Ishikawa (cell line): ENCODE measurements around the gene CDK19.

Experiments used
- CEBPB ChIP-seq: IDR thresholded peaks from 2 replicates; pipeline ENCODE4 v1.6.1; 2012
- CREB1 ChIP-seq: IDR thresholded peaks from 2 replicates; pipeline ENCODE4 v1.6.1; 2012; ENCODE audit warnings: low read depth
- EGR1 ChIP-seq: IDR thresholded peaks from 2 replicates; pipeline ENCODE4 v1.6.1; 2012
- EP300 ChIP-seq: IDR thresholded peaks from 2 replicates; pipeline ENCODE4 v1.6.1; 2012; ENCODE audit warnings: borderline replicate concordance
- FOXM1 ChIP-seq: IDR thresholded peaks from 2 replicates; pipeline ENCODE4 v1.6.1; 2012; ENCODE audit warnings: low read depth, borderline replicate concordance
- NFIC ChIP-seq: IDR thresholded peaks from 2 replicates; pipeline ENCODE4 v1.6.1; 2012
- RAD21 ChIP-seq: IDR thresholded peaks from 2 replicates; pipeline ENCODE4 v1.6.1; 2012; ENCODE audit warnings: low read depth
- TAF1 ChIP-seq: IDR thresholded peaks from 2 replicates; pipeline ENCODE4 v1.6.1; 2012; ENCODE audit warnings: low read depth, mild to moderate bottlenecking
- TCF12 ChIP-seq: IDR thresholded peaks from 2 replicates; pipeline ENCODE4 v1.6.1; 2012; ENCODE audit warnings: low read depth
- TEAD4 ChIP-seq: IDR thresholded peaks from 2 replicates; pipeline ENCODE4 v1.6.1; 2012
- YY1 ChIP-seq: IDR thresholded peaks from 2 replicates; pipeline ENCODE4 v1.6.1; 2012; ENCODE audit warnings: low read depth
- ZBTB7A ChIP-seq: IDR thresholded peaks from 2 replicates; pipeline ENCODE4 v1.6.1; 2012; ENCODE audit warnings: low read depth
- TF ChIP-seq, protein P1 (sequence below): IDR thresholded peaks from 2 replicates; pipeline ENCODE4 v1.6.1; 2012; ENCODE audit warnings: low read depth, mild to moderate bottlenecking
- TF ChIP-seq, protein P2 (sequence below): IDR thresholded peaks from 2 replicates; pipeline ENCODE4 v1.6.1; 2012
- TF ChIP-seq, protein P3 (sequence below): IDR thresholded peaks from 2 replicates; pipeline ENCODE4 v1.6.1; 2012

Gene CDK19

DNA sequence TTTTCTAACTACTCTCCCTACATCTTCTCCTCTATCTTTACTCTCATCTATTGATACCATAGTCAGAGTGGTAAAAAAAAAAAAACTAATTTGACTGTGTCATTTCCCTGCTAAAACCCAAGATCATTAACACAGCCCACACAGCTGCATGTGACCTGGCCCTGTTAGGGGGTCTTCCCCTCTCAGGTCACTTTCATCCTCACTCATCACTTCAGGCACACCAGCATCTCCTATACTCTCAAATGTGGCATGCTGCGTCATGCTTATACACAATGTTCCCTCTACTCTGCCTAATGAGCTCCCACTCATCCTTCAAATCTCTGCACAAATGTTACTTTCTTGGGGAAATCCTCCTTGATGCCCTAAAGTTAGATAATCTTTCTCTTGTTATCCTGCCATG lies 86.8 kb downstream of the CDK19 start:
- no peak for TF ChIP-seq TAF1
- TF ChIP-seq YY1 = no peak
- TF ChIP-seq, protein P1, sequence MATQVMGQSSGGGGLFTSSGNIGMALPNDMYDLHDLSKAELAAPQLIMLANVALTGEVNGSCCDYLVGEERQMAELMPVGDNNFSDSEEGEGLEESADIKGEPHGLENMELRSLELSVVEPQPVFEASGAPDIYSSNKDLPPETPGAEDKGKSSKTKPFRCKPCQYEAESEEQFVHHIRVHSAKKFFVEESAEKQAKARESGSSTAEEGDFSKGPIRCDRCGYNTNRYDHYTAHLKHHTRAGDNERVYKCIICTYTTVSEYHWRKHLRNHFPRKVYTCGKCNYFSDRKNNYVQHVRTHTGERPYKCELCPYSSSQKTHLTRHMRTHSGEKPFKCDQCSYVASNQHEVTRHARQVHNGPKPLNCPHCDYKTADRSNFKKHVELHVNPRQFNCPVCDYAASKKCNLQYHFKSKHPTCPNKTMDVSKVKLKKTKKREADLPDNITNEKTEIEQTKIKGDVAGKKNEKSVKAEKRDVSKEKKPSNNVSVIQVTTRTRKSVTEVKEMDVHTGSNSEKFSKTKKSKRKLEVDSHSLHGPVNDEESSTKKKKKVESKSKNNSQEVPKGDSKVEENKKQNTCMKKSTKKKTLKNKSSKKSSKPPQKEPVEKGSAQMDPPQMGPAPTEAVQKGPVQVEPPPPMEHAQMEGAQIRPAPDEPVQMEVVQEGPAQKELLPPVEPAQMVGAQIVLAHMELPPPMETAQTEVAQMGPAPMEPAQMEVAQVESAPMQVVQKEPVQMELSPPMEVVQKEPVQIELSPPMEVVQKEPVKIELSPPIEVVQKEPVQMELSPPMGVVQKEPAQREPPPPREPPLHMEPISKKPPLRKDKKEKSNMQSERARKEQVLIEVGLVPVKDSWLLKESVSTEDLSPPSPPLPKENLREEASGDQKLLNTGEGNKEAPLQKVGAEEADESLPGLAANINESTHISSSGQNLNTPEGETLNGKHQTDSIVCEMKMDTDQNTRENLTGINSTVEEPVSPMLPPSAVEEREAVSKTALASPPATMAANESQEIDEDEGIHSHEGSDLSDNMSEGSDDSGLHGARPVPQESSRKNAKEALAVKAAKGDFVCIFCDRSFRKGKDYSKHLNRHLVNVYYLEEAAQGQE = no peak
- no peak for TF ChIP-seq NFIC
- no peak for TF ChIP-seq CEBPB
- TF ChIP-seq CREB1 = no peak
- no peak for TF ChIP-seq TEAD4
- TF ChIP-seq RAD21 = no peak

DNA sequence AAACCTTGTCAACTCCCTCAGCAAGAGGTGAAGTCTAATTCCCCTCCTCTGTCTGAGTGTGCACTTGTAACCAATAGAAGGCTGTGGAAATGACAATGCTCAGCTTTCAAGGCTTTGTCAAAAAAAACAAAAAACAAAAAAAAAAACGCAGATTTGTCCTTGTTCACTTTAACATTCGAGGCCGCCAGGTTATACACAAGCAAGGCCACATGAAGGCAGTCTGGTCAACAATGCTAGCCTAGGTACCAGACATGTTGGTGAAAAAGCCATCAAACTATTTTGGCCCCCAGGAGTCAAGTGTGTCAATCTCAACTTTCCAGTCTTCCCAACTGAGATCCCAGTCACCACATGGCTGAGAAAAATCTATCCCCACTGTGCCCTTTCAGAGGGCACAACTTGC lies 92.3 kb downstream of the CDK19 start:
- no peak for TF ChIP-seq ZBTB7A
- TF ChIP-seq YY1 = no peak
- TF ChIP-seq CREB1 = no peak
- no peak for TF ChIP-seq NFIC
- TF ChIP-seq RAD21 = no peak
- TF ChIP-seq, protein P1 = no peak
- TF ChIP-seq EP300 = no peak

DNA sequence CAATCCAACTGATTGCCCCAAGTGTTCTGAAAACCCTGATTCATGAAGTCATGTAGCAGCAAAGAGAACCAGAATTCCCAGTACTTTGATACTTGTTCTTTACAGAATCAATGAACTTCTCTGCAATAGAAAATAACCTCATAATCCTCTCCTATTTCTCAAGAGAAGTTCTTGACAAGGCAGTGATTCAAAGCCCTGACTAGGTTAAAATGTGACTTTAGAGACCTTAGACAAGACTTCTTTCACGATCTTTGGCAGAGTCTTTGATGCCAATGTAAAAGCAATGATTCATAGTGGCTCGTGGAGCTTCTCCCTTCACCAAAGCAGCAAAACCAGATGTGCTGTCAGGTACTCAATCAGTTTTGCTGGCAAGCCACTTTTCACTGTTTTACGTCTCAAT lies 95.2 kb downstream of the CDK19 start:
- TF ChIP-seq TEAD4 (no peak), CREB1 (no peak), EP300 (no peak), ZBTB7A (no peak), YY1 (no peak), NFIC (no peak), CEBPB (no peak), TAF1 (no peak), EGR1 (no peak), RAD21 (no peak), TCF12 (no peak), FOXM1 (no peak)
- TF ChIP-seq, protein P2, sequence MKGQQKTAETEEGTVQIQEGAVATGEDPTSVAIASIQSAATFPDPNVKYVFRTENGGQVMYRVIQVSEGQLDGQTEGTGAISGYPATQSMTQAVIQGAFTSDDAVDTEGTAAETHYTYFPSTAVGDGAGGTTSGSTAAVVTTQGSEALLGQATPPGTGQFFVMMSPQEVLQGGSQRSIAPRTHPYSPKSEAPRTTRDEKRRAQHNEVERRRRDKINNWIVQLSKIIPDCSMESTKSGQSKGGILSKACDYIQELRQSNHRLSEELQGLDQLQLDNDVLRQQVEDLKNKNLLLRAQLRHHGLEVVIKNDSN = no peak
- TF ChIP-seq, protein P1 = no peak
- TF ChIP-seq, protein P3, sequence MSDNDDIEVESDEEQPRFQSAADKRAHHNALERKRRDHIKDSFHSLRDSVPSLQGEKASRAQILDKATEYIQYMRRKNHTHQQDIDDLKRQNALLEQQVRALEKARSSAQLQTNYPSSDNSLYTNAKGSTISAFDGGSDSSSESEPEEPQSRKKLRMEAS = no peak

DNA sequence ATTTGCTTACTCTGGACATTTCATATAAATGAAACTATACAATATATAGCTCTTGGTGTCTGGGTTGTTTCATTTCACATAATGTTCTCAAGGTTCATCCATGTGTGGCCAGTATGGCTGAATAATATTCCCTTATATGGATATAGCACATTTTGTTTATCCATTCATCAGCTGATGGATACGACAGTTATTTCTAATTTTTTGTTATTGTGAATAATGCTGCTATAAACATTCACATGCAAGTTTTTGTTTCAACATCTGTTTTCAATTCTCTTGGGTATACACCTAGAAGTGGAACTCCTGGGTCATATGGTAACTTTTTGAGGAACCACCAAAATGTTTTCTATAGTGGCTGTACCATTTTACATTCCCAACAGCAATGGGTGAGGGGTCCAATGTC lies 101.1 kb downstream of the CDK19 start:
- TF ChIP-seq ZBTB7A = no peak
- TF ChIP-seq CREB1 = no peak
- TF ChIP-seq CEBPB = no peak
- TF ChIP-seq RAD21 = no peak
- TF ChIP-seq TCF12 = no peak
- TF ChIP-seq FOXM1 = no peak
- TF ChIP-seq, protein P2 = no peak
- TF ChIP-seq TEAD4 = no peak
- TF ChIP-seq EGR1 = no peak
- TF ChIP-seq, protein P1 = no peak
- TF ChIP-seq EP300 = no peak
- no peak for TF ChIP-seq YY1
